Measurements from ENCODE around the gene OR12D2.
"Not testable (repeated sequence)": the region's sequence is repeated elsewhere in the genome, so short reads cannot be mapped to it uniquely, and the experiment has no call there.

OR12D2 gene

DNA sequence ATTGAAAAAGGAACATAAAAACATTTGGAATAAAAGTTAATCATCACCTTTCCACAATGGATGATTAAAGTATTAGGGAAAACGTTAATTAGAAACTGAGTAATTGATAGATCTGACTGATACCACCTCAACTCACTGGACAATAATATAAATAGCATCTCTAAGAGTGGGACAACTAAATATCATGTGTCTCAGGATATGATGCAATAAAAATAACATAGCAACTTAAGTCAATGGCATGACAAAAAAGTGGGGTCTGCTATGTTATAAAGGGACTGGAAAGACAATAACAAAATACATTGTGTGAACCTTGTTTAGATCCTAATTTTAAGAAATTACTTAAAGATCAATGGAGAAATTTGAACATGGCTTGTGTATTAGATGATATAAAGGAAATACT, 29.6 kb downstream of the OR12D2 start:
- ChIA-PET CTCF (interaction anchor here (0.7 kb wide), 2 partner anchors 165 to 979 kb away, joined by 3 to 4 read pairs; no protein-coding TSS in a partner anchor), POLR2A (ENCODE audit: low non-redundant PET) (no interaction called here)
- no peak for DNase-seq (ENCODE audit: low spot score)
- no peak overlapping the region for H3K27ac ChIP-seq
- TF ChIP-seq, protein P1, sequence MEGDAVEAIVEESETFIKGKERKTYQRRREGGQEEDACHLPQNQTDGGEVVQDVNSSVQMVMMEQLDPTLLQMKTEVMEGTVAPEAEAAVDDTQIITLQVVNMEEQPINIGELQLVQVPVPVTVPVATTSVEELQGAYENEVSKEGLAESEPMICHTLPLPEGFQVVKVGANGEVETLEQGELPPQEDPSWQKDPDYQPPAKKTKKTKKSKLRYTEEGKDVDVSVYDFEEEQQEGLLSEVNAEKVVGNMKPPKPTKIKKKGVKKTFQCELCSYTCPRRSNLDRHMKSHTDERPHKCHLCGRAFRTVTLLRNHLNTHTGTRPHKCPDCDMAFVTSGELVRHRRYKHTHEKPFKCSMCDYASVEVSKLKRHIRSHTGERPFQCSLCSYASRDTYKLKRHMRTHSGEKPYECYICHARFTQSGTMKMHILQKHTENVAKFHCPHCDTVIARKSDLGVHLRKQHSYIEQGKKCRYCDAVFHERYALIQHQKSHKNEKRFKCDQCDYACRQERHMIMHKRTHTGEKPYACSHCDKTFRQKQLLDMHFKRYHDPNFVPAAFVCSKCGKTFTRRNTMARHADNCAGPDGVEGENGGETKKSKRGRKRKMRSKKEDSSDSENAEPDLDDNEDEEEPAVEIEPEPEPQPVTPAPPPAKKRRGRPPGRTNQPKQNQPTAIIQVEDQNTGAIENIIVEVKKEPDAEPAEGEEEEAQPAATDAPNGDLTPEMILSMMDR (conservative IDR thresholded peaks at IDR 0.05; ENCODE audit: low read depth): no peak

DNA sequence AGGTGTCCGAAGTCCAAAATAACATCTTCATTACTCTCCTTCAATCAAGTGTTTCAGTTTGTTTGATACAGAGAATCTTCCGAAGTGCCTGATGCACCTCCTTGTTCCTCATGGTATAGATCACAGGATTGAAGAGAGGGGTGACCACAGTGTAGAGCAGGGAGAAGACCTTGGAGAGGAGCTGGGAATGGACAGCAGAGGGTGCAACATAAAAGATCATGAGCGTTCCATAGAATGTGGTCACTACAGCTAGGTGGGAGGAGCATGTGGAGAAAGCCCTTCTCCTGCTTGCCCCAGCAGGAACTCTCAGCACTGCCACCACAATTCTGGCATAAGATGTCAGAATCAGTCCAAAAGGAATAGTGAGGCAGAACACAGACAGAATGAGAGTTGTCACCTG, 31.2 kb downstream of the OR12D2 start:
- ChIA-PET CTCF (no interaction called here), POLR2A (ENCODE audit: low non-redundant PET) (no interaction called here)
- no peak for DNase-seq (ENCODE audit: low spot score)
- TF ChIP-seq, protein P1 (conservative IDR thresholded peaks at IDR 0.05; ENCODE audit: low read depth): no peak
- H3K27ac ChIP-seq: no peak overlapping the region

DNA sequence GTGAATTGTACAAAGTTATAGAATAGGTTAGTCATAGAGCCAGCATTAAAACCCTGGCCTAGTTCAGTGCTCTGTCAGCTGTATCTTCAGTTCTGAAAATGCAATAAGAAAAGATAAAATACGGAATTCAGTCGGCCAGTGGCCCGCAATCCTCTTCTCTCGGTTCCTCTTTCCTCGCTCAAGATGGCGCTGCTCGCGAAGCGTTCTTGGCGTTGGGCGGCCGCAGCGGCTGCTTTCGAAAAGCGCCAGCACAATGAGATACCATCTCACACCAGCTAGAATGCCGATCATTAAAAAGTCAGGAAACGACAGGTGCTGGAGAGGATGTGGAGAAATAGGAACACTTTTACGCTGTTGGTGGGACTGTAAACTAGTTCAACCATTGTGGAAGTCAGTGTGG, 41.3 kb downstream of the OR12D2 start:
- CTCF ChIA-PET: interaction anchor here (0.6 kb wide), 1 partner anchor 120 kb away, joined by 3 read pairs; no protein-coding TSS in a partner anchor
- H3K27ac ChIP-seq; DNase-seq (ENCODE audit: low spot score); POLR2A ChIA-PET (ENCODE audit: low non-redundant PET): not testable (repeated sequence)

DNA sequence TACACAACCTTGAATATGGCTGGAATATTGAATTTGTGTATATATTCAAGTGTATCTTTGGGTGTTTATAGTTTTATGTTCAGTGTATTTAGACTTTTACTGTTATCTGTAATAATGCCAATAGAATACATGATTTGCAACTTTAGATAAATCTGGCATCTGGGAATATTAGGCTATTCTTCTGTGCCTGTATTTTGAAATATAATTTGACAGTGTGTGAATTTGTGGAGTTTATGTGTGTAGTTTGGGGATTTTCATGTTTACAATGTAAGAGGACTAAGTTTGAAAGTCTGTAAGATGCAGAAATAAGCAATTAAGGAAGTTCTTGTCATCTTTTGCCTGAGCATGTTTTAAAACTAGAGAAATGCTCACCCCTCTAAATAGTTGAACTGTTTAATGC, 43.6 kb downstream of the OR12D2 start, which contains the start of gene OR10C1:
Gene OR10C1 (plus strand): TSS at position 301 of the 400 bp plus-strand sequence. CDS start 710 bp downstream, outside the sequence.
- TF ChIP-seq, protein P1 (conservative IDR thresholded peaks at IDR 0.05; ENCODE audit: low read depth): no peak
- POLR2A ChIA-PET (ENCODE audit: low non-redundant PET): no interaction called here
- CTCF ChIA-PET: no interaction called here
- DNase-seq (ENCODE audit: low spot score): no peak
- no peak within 1 kb of the TSS for H3K27ac ChIP-seq

DNA sequence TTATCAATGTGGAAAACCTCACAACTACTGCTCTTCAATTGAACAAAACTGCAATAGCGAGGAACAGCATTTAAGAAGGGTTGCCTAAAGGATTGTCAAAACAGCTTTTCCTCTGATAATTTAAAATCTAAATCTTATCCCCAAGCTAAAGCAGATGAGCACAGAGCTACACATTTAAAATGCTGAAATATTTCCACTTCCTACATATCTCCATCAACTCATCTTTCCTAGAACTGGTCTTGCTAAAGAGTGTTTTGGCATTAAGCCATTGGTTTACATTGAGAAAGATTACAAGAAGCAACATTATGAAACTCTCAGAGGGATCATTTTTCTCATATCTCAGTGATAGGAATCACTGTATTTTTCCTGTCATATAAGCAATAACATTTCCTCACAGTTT, 47.3 kb downstream of the OR12D2 start:
- ChIA-PET CTCF (no interaction called here), POLR2A (ENCODE audit: low non-redundant PET) (no interaction called here)
- TF ChIP-seq, protein P1 (conservative IDR thresholded peaks at IDR 0.05; ENCODE audit: low read depth): no peak
- DNase-seq (ENCODE audit: low spot score): no peak
- H3K27ac ChIP-seq: no peak overlapping the region

DNA sequence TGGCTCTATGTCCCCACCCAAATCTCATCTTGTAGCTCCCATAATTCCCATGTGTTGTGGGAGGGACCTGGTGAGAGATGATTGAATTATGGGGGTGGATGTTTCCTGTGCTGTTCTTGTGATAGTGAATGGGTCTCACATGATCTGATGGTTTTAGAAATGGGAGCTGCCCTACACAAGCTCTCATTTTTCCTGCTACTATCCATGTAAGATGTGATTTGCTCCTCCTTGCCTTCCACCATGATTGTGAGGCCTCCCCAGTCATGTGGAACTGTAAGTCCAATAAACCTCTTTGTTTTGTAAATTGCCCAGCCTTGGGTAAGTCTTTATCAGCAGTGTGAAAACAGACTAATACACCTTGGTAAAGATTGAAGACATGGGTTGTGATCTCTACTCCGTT, 48.6 kb downstream of the OR12D2 start:
- POLR2A ChIA-PET (ENCODE audit: low non-redundant PET); CTCF ChIA-PET; DNase-seq (ENCODE audit: low spot score); H3K27ac ChIP-seq: not testable (repeated sequence)

Measured in RWPE1 (cell line).